Stimulated activated CD4-positive, alpha-beta T cell treated with anti-CD3 and anti-CD28 coated beads, Interleukin-12 subunit alpha, Interleukin-12 subunit beta, amount 100 ng/mL, for 24 hours (primary cell): Measurements from ENCODE around the gene SLFN14.
"Not testable (repeated sequence)": the region's sequence is repeated elsewhere in the genome, so short reads cannot be mapped to it uniquely, and the experiment has no call there.

ENCODE experiments used
- DNase-seq, 2 experiments: peaks; one replicate each; pipeline ENCODE4 v3.0.0-alpha.2; 2020; ENCODE audit warnings: low read depth in 2 of 2

SLFN14 gene

DNA sequence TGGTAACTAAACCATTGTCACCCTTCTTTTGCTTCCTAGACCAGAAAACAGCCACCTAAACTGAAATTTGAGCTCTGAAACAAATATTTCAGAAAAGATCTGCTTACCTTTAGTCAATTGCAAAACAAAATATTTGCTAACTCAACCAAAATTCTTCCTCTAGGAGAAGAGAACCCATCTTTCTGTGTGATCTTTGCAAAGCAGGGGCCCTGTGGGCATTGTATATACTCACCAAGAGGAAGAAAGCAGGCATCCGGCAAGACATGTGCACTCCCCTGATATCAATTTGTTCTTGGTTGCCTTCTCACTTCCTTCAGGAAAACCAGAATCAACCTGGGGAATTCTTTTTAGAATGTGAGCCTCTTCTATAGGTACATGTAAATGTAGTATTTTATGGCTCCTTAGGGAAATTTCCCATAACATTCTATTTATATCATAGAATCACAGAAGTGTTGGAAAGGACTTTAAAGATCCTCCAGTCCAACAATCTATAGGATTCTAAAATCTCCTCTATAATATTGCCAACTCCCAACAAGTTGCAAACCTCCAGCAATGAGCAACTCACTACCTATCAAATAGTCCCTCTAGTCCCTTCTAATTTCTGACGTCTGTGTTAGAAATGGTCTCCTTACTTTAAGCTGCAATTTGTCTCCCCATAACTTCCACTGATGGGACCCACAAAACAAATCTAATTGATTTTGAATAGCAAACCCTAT lies 966 bp downstream of the SLFN14 start:
- DNase-seq: no peak

DNA sequence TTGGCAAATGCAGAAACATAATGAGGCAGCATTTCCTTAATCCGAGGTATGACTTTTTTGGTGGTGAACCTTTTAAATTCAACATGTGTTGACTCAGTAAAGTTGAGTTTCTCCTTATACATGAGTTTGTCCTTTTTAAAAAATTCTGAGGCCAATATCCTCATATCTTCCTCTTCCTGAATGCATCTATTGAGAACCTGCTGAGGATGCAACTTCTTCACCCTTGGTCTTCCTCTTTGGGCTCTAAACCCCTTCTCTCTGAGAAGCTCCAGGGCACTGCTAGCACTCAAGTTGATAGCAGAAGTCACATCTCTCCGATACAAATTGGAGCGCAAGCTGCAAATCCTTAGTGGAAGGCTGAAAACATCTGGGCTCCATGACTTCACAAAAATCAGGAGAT lies 3.3 kb downstream of the SLFN14 start:
- DNase-seq: no peak

DNA sequence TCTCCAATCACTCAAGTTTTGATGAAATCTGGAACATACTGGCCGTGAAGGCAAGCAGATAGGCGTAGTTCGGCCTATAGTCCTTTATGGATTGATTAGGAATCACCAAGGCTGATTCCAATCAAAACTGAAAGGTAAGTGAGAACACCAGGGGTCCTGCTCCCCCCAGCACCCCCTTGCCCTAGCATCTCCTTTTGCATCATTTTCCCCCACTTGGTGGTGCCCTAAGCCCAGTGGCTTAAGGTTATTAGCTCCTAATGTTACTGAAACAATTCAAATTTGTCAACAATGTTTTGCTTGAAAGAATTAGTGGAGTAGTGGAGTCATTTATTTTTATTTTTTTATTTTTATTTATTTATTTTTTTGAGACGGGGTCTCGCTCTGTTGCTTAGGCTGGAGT lies 4.9 kb downstream of the SLFN14 start:
- DNase-seq: no peak

DNA sequence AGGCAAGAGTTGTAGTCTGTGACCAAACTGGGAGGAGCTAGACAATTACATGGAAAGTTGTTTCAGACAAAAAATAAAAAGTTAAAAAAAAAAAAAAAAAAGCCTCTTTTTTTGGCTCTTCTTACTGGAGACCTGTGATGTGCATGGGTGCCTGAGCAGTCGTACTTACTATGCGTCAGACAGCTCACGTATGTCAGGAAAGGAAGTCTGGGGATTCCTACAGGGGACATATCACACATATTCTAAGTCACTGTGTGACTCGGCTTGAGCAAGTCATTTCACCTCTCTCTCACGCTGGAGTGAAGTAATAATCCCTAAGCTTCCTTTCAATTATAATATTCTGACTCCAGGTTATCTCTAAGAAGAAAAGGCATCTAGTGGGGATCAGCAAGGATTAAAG lies 6.0 kb downstream of the SLFN14 start:
- DNase-seq: no peak

- DNase-seq: no peak
These were observed 7.3 kb downstream of the SLFN14 start for GRCh38 chr17:35553310-35553709.

GRCh38 chr17:35548978-35549377 lies 11.6 kb downstream of the SLFN14 start:
- no peak for DNase-seq

DNA sequence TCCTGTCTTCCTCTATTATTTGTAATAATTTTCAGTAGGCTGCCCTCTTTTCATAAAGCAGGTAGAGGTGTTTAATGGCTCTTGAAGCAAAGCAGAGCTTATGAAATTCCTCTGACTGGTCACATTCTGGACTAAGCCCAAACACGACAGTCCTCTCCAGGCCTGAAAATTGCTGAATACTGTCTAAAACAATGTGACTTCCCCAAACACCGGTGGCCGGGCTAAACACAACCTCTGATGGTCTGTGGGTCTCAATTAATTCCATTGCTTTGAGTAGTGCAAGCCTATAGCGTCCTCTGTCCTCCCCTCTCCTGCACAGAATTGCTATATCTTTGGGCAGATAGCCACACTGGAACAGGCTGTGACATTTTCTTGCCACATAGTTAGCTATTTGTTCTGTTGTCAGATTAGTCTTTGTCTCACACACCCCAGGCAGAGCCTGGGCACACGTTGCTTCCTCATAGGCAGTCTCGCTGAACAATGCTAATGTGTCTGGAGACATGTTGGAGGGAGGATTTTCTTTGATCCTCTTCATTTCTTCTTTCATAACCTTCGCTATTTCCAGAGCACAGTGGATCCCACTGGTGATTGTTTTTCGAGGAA lies 12.3 kb downstream of the SLFN14 start:
- no peak for DNase-seq

DNA sequence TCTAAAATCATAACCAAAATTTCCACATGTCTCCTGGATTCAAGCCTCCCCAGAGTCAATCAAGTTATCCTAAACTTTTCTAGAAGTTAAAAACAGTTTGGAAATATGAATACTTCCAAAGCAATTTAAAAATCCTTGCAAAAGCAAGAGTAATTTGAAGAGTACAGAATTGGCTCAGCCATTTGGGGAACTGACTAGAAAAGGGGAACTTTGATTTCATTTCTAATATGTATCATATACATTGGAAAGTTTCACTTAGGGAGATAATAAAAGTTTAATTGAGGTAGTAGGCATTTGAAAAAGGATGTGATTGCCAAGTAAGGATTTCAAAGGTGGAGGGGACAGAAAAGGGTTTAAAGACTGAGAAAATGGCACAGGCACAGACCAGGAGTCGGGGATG lies 14.1 kb downstream of the SLFN14 start:
- no peak for DNase-seq

GRCh38 chr17:35545150-35545549 lies 15.5 kb downstream of the SLFN14 start:
- DNase-seq: no peak

DNA sequence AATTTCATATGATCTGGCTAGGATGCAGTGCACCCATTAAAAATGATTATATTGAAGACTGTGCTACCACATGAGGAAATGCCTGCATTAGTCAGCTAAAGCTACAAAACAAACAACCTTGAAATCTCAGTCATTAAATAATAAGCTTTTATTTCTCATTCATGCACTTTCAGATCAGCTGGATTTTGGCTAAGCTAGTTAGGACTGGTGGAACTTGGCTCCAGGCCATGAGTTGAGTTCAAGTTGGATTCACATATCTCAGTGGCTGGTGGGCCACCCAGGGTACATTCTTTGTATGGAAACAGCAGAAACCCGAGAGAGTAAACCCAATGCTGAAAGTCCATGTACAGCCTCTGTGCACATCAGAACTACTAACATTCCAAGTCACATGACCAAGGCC lies 16.8 kb downstream of the SLFN14 start:
- DNase-seq: no peak

GRCh38 chr17:35542990-35543389 lies 17.6 kb downstream of the SLFN14 start:
- DNase-seq: no peak

DNA sequence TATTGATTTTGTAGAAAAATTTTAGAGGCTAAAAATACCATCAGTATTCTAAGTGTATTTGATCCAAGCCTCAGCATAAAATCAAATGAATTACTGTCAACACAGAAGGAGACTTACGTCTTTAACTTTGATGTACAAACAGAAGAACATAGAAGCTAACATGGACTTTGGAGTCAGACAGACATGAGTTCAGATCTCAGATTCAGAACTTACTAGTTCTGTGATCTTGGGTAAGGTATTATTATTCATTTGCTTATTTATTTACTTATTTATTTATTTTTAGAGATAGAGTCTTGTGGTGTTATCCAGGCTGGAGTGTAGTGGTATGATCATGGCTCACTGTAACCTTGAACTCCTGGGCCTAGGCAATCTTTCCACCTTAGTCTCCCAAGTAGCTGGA lies 19.2 kb downstream of the SLFN14 start:
- no peak for DNase-seq

GRCh38 chr17:35540589-35541404 lies 19.8 kb downstream of the SLFN14 start:
- peak in 1 of 2 experiments; percentile 31 for DNase-seq

- DNase-seq: no peak
These were observed 21.0 kb downstream of the SLFN14 start for GRCh38 chr17:35539659-35540026.

GRCh38 chr17:35537601-35538141 lies 22.9 kb downstream of the SLFN14 start, which contains the start of gene SLFN12L:
SLFN12L (minus strand) TSS chr17:35537678; CDS start chr17:35522364, 15,314 bp downstream.
- DNase-seq: no peak

DNA sequence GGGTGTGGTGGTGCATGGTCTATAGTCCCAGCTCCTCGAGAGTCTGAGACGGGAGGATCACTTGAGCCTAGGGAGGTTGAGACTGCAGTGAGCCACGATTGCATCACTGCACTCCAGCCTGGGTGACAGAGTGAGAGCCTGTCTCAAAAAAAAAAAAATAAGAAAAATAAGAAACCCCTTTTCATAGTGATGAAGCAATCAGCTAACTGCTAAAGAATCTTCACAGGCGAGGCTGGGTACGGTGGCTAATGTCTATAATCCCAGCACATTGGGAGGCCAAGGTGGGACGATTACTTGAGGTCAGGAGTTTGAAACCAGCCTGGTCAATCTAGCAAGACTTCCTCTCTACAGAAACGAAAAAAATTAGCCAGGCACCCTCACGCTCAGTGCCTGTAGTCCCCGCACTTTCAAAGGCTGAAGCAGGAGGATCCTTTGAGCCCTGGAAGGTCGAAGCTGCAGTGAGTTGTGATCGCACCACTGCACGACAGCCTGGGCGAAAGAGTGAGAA lies 23.9 kb downstream of the SLFN14 start:
- DNase-seq: no peak

DNA sequence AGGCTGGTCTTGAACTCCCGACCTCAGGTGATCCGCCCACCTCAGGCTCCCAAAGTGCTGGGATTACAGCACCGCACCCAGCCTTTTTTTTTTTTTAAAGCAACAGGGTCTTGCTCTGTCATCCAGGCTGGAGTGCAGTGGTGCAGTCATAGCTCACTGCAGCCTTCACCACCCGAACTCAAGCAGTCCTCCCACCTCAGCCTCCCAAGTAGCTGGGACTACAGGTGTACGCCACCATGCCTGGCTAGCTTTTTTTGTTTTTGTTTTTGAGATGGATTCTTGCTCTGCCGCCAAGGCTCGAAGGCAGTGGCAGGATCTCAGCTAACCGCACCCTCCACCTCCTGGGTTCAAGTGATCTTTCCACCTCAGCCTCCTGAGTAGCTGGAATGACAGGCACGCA lies 25.2 kb downstream of the SLFN14 start:
- DNase-seq: not testable (repeated sequence)

- DNase-seq: no peak
These were observed 26.0 kb downstream of the SLFN14 start for GRCh38 chr17:35534576-35535093.

- DNase-seq: no peak
These were observed 29.5 kb downstream of the SLFN14 start for GRCh38 chr17:35531160-35531559.

GRCh38 chr17:35529866-35530265 lies 30.8 kb downstream of the SLFN14 start:
- no peak for DNase-seq

DNA sequence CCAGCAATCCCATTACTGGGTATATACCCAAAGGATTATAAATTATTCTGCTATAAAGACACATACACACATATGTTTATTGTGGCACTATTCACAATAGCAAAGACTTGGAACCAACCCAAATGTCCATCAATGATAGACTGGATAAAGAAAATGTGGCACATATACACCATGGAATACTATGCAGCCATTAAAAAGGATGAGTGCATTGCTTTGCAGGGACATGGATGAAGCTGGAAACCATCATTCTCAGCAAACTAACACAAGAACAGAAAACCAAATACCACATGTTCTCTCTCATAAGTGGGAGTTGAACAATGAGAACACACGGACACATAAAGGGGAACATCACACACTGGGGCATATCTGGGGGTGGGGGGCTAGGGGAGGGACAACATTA lies 31.3 kb downstream of the SLFN14 start:
- not testable (repeated sequence) for DNase-seq

DNA sequence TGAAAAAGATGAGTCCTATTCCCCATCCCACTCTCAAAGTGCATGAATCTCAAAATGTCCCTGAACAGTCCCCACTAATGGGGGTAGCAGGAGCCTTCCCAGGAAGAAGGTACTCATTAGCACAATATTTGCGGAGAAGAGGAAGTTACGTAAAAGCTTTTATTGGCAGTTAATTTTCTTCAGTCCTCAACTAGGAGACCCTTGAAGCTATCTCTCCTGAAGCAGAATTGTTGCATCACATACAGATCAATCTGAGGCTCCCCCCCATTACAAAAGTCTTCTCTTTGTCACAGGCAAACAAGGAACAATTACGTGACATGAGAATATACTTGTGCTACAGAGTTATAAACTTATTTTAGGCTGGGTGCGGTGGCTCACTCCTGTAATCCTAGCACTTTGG lies 37.3 kb downstream of the SLFN14 start:
- DNase-seq: no peak
